SKM-1 (cell line): ENCODE measurements around the gene SUSD2.
"Not testable (repeated sequence)": the region's sequence is repeated elsewhere in the genome, so short reads cannot be mapped to it uniquely, and the experiment has no call there.

Experiments used
- DNase-seq: peaks from one replicate; lab custom pipeline; 2025; ENCODE audit not compliant: unreplicated experiment; lab: John Stamatoyannopoulos, UW

SUSD2 gene

GRCh38 chr22:24181088-24181995, at the start of gene SUSD2:
Gene SUSD2, plus strand, starts transcription at chr22:24181487. Its CDS starts 33 bp downstream, at chr22:24181520.
- DNase-seq = no peak

GRCh38 chr22:24133187-24133965, 47.9 kb upstream of the SUSD2 start:
- DNase-seq = no peak

GRCh38 chr22:24134090-24134846, 47.0 kb upstream of the SUSD2 start:
- no peak for DNase-seq

GRCh38 chr22:24136533-24136932, 44.8 kb upstream of the SUSD2 start:
- DNase-seq = not testable (repeated sequence)

- no peak for DNase-seq
These were observed 43.7 kb upstream of the SUSD2 start for GRCh38 chr22:24137595-24137994.

- DNase-seq = no peak
These were observed 42.5 kb upstream of the SUSD2 start for GRCh38 chr22:24138649-24139420.

- DNase-seq = peak; percentile 61
These were observed 40.9 kb upstream of the SUSD2 start for GRCh38 chr22:24140357-24140756.

GRCh38 chr22:24141586-24141985, 39.7 kb upstream of the SUSD2 start:
- no peak for DNase-seq

- DNase-seq = no peak
These were observed 39.0 kb upstream of the SUSD2 start for GRCh38 chr22:24142241-24142640.

GRCh38 chr22:24142831-24143230, 38.5 kb upstream of the SUSD2 start:
- DNase-seq = no peak

GRCh38 chr22:24144056-24144777, 37.1 kb upstream of the SUSD2 start:
- DNase-seq = no peak

- DNase-seq = no peak
These were observed 36.6 kb upstream of the SUSD2 start for GRCh38 chr22:24144778-24145085.

- DNase-seq = no peak
These were observed 35.7 kb upstream of the SUSD2 start for GRCh38 chr22:24145446-24146193.

GRCh38 chr22:24146194-24146616, 35.1 kb upstream of the SUSD2 start:
- peak; percentile 73 for DNase-seq

- no peak for DNase-seq
These were observed 34.4 kb upstream of the SUSD2 start for GRCh38 chr22:24146791-24147353.

- no peak for DNase-seq
These were observed 33.6 kb upstream of the SUSD2 start for GRCh38 chr22:24147666-24148065.

- no peak for DNase-seq
These were observed 32.8 kb upstream of the SUSD2 start for GRCh38 chr22:24148266-24149197.

- DNase-seq = no peak
These were observed 32.1 kb upstream of the SUSD2 start for GRCh38 chr22:24149198-24149590.
